ENCODE data around the gene LIN7A.

Gene LIN7A

DNA sequence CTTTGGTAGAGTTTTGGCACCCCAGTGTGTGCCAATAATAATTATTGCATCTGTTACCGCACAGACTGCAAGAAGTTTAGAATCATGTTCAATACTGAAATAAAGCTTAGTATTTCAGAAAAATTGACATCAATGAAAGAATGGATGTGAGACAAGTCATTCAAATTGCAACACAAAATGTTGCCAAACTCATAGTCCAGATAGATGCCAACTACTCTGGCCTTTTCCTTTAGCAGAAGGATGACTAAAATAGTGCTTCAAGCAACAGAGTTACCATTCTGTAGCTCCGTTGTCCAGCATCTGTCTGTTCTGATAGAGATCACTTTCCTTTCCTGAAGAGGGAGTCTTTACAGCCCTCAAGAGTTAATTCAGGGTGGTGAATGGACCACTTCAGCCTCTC is 77.5 kb downstream of the LIN7A start:
- DNase-seq (ENCODE audit: low spot score), result no peak

DNA sequence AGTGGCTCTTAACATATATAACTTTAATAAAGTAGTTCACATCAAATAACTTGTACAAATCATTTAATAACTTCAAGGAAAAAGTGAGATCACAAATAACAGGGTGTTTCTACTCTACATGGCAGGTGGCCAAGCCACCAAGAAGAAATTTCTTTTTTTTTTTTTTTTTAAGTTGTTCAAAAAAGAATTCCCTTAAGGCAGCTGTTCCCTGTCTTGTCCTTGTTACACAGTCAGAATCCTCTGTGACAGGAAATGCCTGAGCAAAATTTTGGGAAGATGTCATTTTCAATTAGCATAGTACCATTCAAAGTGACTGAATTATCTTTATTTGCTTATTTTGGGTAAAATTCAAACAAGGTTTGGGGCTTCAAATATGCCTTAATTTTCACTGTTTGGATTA is 79.4 kb downstream of the LIN7A start:
- DNase-seq (ENCODE audit: low spot score), result no peak

DNA sequence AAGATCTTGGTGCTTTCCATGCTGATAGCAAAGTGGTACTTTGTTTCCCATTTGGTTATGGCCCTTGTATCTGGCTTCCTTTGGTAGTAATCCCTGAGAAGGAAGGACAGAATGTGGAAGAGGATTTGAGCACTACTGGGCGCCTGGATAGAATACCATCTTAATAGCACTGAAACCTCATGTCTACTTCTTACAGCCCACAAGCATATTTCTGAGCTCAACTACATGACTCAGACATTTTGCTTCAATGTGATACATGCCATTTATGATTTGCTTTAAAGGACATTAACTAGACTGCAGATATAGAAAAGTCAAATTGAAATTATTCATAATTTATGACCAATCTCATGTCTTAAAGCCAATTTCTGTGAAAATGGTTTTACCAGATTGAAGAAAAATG is 80.4 kb downstream of the LIN7A start:
- DNase-seq (ENCODE audit: low spot score), result no peak

DNA sequence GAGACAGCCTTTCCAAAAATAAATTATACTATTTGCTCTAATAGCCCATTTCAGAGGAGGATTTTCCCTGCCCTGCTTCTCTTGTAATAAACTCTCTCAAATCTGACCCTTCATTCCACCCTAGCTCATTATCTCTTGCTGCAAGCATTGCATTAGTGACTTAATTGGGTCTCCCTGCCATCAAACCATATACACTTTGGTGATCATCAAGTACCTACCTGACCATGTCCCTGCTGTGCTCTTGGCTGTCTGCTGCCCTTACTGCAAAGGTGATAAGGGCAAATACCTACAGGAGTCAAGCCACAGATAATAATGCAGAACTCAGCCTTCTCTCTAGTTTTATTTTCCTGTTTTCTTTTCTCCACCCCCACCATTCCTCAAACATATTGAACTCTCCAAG is 88.4 kb downstream of the LIN7A start:
- no peak for DNase-seq (ENCODE audit: low spot score)

DNA sequence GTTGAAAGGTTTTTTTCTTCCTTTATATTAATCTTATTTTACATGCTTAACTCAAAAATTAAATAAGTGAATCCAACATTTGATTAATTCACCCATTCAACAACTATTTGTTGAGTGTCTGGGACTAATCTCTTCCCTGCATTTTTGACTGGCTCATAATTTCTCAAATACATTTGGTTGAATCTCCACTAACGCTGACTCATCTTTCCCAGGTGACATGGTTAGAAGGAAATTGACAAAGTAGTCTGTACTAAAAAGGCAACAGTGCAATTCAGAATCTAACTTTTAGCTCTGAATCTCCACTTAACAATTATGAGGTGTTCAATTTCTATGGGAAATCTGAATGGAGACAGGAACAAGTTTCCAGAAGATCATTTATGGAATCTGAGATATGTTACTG is 88.9 kb downstream of the LIN7A start:
- DNase-seq (ENCODE audit: low spot score), result no peak

DNA sequence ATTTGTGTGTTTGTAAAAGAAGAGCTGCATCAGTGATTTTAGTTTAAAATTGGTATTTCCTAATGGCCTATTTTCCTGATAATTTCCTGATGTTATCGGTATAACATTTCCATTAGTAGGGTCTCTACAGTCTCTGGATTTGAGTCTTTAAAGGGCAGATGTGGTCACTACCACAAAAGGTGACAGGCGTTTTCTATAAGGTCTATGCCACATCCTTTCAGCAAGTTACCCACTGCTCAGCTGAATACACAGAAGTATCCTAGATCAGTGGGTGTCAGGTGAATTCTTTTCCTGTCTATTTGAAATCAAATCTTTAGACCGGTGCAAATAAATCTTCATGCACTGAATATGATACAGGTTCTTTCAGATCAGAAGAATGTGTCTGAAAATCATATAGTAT is 90.2 kb downstream of the LIN7A start:
- no peak for DNase-seq (ENCODE audit: low spot score)

DNA sequence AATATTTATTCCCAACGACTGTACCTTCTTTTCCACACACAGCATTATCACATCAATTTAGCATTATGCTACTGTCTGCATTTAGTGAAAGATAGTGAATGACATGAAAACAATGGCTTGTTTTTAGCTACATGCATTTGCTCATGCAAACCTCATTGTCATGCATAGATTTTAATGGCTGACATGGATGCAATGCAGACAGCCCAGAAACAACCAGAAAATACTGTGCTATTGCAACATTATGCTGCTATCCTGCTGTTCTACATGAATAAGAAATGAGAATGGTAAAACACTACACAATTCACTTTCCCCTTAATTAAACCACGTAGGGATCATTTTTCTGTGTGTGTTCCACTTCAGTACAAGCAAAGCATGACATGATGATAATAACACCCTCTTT is 90.8 kb downstream of the LIN7A start:
- DNase-seq (ENCODE audit: low spot score), result no peak

DNA sequence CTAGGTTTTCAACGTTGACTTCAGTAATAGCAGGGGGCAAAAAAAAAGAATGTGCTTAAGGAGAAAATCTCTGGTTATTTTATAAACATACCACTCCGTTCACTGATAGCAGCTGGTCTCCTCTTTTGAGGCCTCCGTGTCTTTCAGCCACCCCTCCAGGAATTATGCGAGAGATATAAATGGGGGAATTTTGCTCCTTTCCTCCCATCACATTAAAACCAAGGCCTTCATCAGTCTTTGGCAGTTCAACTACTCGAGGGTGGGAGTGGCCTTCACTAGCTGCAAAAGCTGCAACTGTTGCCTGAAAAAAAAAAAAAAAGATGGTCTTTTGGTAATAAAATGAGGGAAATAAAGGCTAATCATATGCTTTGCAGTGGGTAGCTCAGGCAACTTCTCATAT is 92.1 kb downstream of the LIN7A start:
- DNase-seq (ENCODE audit: low spot score), result no peak

DNA sequence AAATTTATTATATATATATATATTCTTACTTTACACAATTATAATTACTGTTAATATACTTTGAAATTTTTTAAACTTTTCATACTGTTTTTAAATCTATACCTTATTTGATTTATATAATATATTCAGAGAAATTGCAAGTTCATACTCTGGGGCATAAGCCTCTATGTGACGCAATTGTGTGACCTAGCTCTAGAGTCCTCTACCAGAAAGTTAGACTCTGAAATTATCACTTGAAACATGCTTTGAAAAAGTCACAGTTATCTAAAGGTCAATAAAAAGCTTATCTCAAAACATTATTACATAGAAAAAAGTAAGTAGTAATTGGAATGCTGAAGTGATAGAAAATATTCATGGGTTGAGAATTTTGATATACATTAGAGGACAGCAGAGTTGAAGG is 93.8 kb downstream of the LIN7A start:
- DNase-seq (ENCODE audit: low spot score), result no peak

DNA sequence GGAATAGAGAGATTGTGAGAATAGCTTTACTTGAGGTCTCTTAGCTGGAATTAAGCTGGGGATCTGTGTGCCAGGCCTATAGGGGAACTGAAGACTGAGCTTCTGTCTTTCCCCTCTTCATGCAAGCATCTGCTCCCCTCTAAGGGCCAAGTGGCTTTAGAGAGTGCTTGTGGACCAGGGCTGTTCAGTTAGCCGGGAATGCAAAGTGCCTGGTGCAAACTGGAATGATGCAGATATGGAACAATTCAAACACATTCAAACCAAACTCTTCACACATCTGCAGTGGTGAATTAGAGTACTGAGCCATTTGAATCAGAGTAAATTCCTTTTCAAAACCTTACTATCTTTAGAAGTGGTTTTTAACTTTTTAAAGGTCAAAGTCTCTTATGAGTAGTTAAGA is 99.0 kb downstream of the LIN7A start:
- no peak for DNase-seq (ENCODE audit: low spot score)

DNA sequence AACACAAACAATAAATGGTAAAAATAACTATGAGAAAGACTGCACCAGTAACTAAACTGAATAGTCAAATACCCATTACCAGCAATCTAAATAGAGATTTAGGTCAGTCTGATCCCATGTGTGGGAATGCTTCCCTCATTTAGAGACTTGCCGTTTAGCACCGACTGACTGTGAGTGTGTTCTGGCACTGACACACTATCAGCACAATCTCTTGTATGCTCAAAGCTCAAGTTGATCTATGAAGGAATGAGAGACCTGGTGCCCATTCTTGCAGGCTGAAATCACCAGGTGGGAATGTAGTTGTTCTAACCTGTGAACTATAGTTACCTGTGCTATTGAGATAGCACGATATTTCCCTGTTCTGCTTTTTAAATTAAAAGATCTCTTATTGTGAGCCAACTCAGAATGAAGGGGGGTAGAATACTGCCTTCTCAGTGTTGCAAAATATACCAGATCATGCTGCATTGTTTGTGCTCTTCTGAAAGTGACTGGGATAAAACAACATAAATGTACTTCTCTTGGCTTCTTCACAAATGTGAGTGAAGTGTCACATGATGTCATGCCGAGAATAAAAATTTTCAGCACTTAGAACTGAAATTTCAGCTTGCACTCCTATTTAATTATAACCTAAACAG is 99.6 kb downstream of the LIN7A start:
- DNase-seq (ENCODE audit: low spot score), result no peak

DNA sequence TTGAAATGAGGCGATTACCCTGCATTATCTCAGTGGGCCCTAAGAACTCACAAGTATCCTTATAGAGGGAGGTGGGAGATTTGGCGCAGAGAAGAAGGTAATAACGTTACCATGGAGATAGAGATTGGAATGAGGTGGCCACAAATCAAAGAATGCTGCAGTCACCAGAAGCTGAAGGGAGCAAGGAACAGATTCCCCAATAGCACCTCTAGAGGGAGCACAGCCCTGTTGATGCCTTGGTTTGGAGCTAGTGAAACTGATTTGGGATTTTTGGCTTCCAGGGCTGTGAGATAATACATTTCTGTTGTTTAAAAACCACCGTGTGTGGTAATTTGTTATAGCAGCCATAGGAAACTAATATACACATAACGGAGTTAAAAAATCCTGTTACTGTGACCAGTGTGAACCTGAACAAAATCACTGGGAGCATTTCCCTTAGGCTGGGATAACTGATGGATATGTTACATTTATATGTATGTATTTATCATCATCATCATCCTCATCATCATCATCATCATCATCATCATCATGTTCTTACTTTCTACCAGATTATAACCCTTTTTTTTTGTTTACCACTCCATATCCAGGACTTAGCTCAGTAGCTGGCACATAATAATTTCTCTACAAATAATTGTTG is 100.3 kb downstream of the LIN7A start:
- peak; percentile 18 for DNase-seq (ENCODE audit: low spot score)

DNA sequence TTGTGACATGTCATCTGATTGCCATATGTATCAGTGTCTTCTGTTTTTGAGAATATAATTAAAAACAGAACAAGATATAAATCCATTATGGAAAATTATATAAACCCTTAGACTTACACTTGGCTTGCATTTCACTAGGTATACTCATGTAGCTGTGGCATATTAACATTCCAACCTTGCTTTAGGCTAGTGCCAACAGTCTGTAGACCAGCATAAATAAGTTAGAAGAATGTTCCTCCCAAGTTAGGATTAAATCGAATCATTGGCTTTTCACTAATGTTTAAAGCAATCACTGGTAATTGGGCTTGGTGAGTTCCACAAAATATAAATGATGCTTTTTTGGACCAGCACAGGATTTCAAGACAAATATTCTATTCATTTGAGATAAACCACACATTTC is 103.0 kb downstream of the LIN7A start:
- no peak for DNase-seq (ENCODE audit: low spot score)

DNA sequence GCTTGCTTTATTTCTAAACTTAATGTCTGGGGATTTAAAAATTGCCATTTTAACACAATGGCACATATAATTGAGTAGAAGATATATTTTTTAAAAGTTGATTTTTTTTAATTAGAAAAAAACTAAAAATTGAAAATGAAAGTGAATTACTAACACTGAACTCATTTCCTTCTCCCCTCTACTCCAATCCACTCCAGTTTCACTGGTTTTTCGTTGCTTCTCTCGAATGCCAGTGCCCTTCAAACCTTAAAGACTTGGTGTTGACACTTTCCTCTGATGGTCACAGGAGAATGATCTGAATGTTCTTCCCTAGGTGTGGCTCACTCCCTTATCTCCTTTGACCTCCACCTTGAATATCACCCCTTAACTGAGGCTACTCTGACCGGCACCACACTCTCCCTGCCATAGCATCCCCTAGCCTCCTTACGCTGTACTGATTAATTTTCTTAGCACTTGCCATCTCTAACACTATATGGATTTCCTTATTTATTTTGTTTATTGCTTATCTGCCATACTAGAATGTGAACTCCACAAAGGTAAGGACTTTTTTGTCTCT is 107.1 kb downstream of the LIN7A start:
- DNase-seq (ENCODE audit: low spot score), result no peak

DNA sequence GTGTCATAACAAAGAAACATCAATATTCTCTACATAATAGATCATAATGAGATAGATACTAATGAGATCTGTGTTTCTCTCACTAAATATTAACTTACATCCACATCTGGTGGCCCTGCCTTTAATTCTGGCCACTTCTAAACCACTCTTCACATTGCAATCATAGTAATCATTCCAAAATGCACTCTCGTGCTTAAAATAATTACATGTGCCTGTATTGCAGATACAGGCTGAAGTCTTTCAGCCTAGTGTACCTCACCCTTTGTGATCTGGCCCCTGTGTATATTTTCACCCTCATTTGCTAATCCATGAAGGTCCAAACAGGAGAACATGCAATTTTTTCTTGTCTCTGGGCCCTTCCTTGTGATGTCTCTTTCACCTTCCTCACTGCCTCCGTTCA is 108.0 kb downstream of the LIN7A start:
- DNase-seq (ENCODE audit: low spot score), result no peak

DNA sequence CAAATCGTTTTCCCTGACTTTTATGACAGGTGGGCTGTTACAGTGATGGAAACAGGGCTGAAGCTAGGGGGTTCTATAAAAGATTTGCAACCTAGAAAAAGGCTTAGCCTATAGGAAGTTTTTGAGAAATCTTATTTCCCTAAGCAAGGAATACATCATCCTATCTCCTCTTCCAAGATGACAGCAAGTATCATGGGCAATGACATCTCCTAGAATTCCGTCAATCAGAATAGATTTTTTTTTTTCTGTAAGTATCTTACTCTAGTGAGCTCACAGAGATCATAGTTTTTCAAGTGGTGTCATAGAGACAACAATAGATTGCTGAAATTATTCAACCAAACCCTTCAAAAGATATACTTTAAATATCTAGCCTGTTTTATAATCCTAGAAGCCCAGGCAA is 112.2 kb downstream of the LIN7A start:
- no peak for DNase-seq (ENCODE audit: low spot score)

DNA sequence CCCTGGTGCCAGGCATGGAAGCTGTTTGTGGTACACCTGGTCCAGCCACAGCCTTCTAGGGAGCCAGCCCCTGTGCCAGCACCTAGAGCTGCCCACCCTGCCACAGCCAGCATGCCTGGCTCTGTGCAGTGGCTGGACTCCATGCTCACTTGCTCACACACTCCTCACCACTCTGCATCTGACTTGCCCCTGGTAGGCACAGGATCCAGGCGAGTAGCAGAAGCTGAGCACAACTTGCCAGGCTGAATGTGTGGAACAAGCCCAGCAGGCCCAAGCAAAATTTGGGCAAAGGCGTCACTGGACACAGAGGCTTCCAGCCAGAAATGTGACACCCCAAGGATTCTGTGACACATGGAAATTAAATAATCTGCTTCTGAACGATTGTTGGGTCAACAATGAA is 114.3 kb downstream of the LIN7A start:
- no peak for DNase-seq (ENCODE audit: low spot score)

DNA sequence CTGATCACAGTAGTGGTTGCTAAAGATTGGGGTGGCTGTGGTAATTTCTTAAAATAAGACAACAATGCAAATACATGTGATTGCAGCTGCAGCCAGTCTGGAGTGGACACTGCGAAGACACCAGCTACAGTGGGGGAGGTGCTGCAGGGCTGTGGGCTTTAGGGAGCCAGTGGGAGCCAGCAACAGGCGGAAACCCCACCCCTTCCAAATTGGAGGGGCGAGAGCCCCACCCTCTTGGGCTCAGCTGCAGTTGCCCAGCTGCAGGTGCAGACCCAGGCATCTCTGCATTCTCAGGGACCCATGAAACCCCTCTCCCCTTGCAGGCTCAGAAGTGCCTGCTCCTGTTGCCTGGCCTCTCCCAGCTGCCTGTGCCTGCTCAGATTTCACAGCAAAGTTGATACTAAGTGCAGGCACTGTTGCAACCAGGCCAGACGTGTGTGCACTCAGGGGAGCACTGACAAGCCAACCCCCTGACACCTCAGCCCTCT is 116.2 kb downstream of the LIN7A start:
- DNase-seq (ENCODE audit: low spot score), result peak; percentile 15

DNA sequence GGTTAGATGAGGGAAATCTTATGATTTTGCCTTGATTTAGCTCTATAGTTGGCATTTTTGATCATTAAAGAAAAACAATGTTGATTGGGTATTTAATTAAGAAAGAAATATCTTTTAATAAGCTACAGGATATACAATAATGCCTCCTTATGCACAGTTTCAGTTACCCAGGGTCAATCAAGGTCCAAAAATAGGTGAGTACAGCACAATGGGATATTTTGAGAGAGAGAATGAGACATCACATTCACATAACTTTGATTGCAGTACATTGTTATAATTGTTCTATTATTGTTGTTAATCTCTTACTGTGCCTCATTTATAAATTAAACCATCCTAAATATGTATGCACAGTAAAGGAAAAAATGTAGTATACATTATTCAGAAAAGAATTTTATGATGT is 118.9 kb downstream of the LIN7A start:
- DNase-seq (ENCODE audit: low spot score), result no peak

DNA sequence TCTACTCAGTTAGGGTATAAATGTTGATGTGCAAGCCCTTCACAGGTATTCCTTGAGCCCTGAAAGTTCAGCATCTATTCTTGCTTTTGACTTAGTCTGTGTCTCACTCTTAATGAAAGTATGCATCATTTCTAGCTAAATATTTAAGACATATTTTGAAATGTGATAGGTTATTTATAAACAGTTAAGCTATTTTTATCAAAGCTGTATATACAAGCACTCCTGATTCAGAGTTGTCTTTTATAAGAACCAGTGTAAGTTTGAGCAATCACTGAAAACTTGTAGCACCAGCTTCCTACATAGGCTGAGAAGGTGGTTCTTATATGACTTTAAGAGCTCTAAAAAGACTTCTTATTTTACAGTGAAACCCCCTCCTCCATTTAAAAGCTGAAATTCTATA is 122.4 kb downstream of the LIN7A start:
- DNase-seq (ENCODE audit: low spot score), result no peak

DNA sequence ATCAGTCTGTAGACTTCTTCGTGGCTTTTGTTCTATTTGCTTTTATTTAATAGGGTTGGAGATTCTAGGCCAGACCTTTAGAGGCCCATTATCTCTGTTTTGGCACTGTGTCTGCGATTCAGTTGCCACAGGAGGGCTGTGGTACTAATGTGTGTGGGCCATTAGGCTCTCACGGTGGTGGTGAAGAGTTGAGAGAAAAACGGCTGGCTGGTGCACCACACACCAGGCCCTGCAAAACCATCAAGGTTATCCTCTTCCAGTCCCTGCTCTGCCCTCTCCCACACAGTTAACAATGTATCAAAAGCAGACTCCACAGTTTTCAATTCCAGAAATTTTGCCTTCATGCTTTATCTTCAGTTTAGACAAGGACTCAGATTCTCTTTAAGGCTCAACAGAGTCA is 123.3 kb downstream of the LIN7A start:
- DNase-seq (ENCODE audit: low spot score), result no peak

DNA sequence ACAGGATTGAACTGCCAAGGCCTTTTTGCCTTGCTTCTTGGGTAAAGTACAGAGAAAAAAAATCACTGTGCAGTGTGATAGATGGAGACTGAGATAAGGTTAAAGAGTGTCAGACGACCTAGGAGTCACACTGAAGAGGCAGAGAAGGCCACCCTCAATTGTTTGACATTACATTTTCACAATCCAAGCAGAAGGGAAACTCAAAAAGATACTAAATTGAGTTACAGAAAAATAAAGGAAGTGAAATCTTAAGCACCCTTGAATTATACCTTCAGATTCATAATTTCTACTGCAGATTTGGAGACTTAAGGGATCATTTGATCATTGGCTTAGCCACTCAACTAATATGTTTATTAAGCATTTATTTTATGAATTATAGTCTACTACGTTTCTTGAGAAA is 123.9 kb downstream of the LIN7A start:
- DNase-seq (ENCODE audit: low spot score), result no peak

DNA sequence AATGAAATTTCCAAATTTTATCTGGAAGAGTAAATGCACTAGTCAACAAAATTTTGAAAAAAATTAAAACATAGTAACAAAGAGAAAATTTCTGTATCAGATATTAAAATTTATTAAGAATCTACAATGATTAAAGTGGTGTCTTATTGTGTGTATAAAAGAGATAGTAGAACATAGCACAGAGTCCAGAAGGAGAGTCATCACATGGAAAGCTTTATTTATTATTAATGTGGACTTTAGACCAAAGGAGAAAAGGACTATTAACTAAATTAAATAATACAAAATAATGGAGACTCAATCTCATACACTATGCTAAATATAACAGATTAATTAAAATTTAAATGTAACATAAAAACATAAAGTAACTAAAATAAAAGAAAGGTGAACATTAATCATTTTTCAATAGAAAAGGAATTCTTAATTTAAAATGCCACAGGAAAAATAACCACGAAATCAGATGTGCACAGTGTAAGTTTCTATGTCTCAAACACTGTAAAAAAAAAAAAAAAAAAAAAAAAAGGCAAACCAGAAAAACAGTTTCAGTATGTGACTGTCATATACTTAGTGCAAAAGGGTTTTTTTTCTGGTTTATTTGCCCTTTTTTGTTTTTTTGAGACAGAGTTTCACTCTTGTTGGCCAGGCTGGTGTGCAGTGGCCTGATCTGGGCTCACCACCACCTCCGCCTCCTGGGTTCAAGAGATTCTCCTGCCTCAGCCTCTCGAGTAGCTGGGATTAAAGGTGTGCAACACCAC is 125.6 kb downstream of the LIN7A start:
- DNase-seq (ENCODE audit: low spot score), result no peak

Data from HuH-7 (cell line).